CD14-positive monocyte (primary cell): ENCODE measurements around the gene DMWD. TPM values are rescaled to one million over a fixed set of nuclear protein-coding genes. Genes with fewer than 3 reads are reported as not detected.
A peak's percentile ranks its signal among the peaks of the same experiment; 100 is the strongest.

Experiments used
- DNase-seq, 3 donors: peaks; one replicate each; pipeline ENCODE4 v3.0.0-alpha.2; 2011 to 2022
- H2AFZ ChIP-seq: 2 replicates; pipeline ENCODE4 v1.6.0; 2012; ENCODE audit warnings: mild to moderate bottlenecking, low read depth, low read length, inconsistent platforms; ENCODE audit not compliant: insufficient read depth, poor library complexity, severe bottlenecking
- H3K27ac ChIP-seq, 2 donors: 1 replicate in 1 of 2; 2 replicates in 1 of 2; pipeline ENCODE4 v1.5.1; 2012 to 2013; ENCODE audit warnings: low read length in 2 of 2, control low read depth in 1 of 2, inconsistent platforms in 1 of 2, low read depth in 1 of 2, mild to moderate bottlenecking in 1 of 2
- H3K27me3 ChIP-seq, 2 donors: one replicate each; pipeline versions ENCODE4 v1.6.0 to v1.6.1; 2011 to 2013; ENCODE audit warnings: low read length in 2 of 2; ENCODE audit not compliant: control insufficient read depth in 2 of 2, insufficient read depth in 2 of 2
- H3K36me3 ChIP-seq, 2 donors: replicated peaks in 1 of 2; 1 replicate in 1 of 2; 2 replicates in 1 of 2; pipeline versions ENCODE4 v1.5.1 to v1.6.1; 2012 to 2013; ENCODE audit warnings: low read length in 2 of 2, control low read depth in 1 of 2, inconsistent platforms in 1 of 2, mild to moderate bottlenecking in 1 of 2; ENCODE audit not compliant: insufficient read depth in 2 of 2, control insufficient read depth in 1 of 2
- H3K4me1 ChIP-seq, 2 donors: 1 replicate in 1 of 2; 2 replicates in 1 of 2; pipeline versions ENCODE4 v1.5.1 to v1.6.1; 2012 to 2013; ENCODE audit warnings: low read length in 2 of 2, control low read depth in 1 of 2, inconsistent platforms in 1 of 2, mild to moderate bottlenecking in 1 of 2, moderate library complexity in 1 of 2; ENCODE audit not compliant: insufficient read depth in 2 of 2, control insufficient read depth in 1 of 2
- H3K4me2 ChIP-seq: replicated peaks from 2 replicates; pipeline ENCODE3; 2012; ENCODE audit warnings: low read length, moderate library complexity, mild to moderate bottlenecking; ENCODE audit not compliant: poor library complexity, severe bottlenecking; ENCODE audit errors: extremely low read depth
- H3K4me3 ChIP-seq, 3 experiments: fragments of 200-600 bp in 1 of 3; sonication (generic) in 1 of 3; replicated peaks in 1 of 3; 1 replicate in 2 of 3; 2 replicates in 1 of 3; pipeline ENCODE4 v1.5.1; 2011 to 2013; ENCODE audit warnings: low read length in 3 of 3, mild to moderate bottlenecking in 3 of 3, control low read depth in 2 of 3, low read depth in 2 of 3, inconsistent platforms in 1 of 3, moderate library complexity in 1 of 3
- H3K79me2 ChIP-seq: 2 replicates; pipeline ENCODE4 v1.6.0; 2012; ENCODE audit warnings: mild to moderate bottlenecking, control low read depth, inconsistent platforms, low read length, moderate library complexity; ENCODE audit not compliant: insufficient read depth
- H3K9ac ChIP-seq: 2 replicates; pipeline ENCODE4 v1.6.0; 2017; ENCODE audit warnings: low read length, mild to moderate bottlenecking; ENCODE audit not compliant: insufficient read depth, poor library complexity, severe bottlenecking
- H3K9me3 ChIP-seq, 2 donors: replicated peaks in 1 of 2; 1 replicate in 1 of 2; 2 replicates in 1 of 2; pipeline versions ENCODE4 v1.5.1 to v1.6.1; 2012 to 2013; ENCODE audit warnings: low read length in 2 of 2, control low read depth in 1 of 2; ENCODE audit not compliant: control insufficient read depth in 1 of 2, insufficient read depth in 1 of 2
- H4K20me1 ChIP-seq: 2 replicates; pipeline ENCODE4 v1.6.0; 2012; ENCODE audit warnings: mild to moderate bottlenecking, low read length, control low read depth, moderate library complexity; ENCODE audit not compliant: insufficient read depth
- H3K27ac Mint-ChIP-seq, 7 donors: one replicate each; pipeline ENCODE4 v1.8.0; 2020; ENCODE audit warnings: mild to moderate bottlenecking in 7 of 7, mixed read lengths in 7 of 7, moderate library complexity in 6 of 7, inconsistent platforms in 2 of 7
- H3K27me3 Mint-ChIP-seq, 3 donors: one replicate each; pipeline ENCODE4 v1.8.0; 2021 to 2022; ENCODE audit warnings: low read depth in 3 of 3, mild to moderate bottlenecking in 3 of 3, mixed read lengths in 3 of 3, moderate library complexity in 3 of 3, inconsistent platforms in 1 of 3
- H3K36me3 Mint-ChIP-seq, 2 donors: one replicate each; pipeline ENCODE4 v1.8.0; 2020; ENCODE audit warnings: mixed read lengths in 2 of 2, inconsistent platforms in 1 of 2, mild to moderate bottlenecking in 1 of 2
- H3K4me1 Mint-ChIP-seq: one replicate; pipeline ENCODE4 v1.8.0; 2020; ENCODE audit warnings: mild to moderate bottlenecking, mixed read lengths
- H3K4me3 Mint-ChIP-seq, 2 donors: one replicate each; pipeline ENCODE4 v1.8.0; 2020; ENCODE audit warnings: mild to moderate bottlenecking in 2 of 2, mixed read lengths in 2 of 2, moderate library complexity in 1 of 2
- H3K9me3 Mint-ChIP-seq, 7 donors: one replicate each; pipeline ENCODE4 v1.8.0; 2020 to 2022; ENCODE audit warnings: mixed read lengths in 7 of 7, mild to moderate bottlenecking in 6 of 7, moderate library complexity in 6 of 7, inconsistent platforms in 2 of 7
- CTCF ChIP-seq: fragments of 200-600 bp; IDR thresholded peaks from one replicate; pipeline ENCODE4 v1.8.0; 2022; ENCODE audit warnings: antibody characterized with exemption, mild to moderate bottlenecking
- WGBS: methylation state at CpG from one replicate; pipeline ENCODE4 v1.1.5; 2013; ENCODE audit warnings: missing lambda C conversion rate; ENCODE audit not compliant: insufficient coverage; 5-methylcytosine and 5-hydroxymethylcytosine counted together
- intact Hi-C, 2 donors: fragments of 100-400 bp; cut with micrococcal nuclease; formaldehyde crosslinking; loops; one replicate each; pipeline versions ENCODE4 v1.15.0 to v1.15.1; 2023
- polyA plus RNA-seq, 3 donors: library from polyadenylated mRNA; depleted of rRNA in 1 of 3; unstranded in 2 of 3; stranded (reverse) in 1 of 3; fragments of 300-500 nt in 2 of 3; fragments of >200 nt in 1 of 3; fragmentation: Illumina TruSeq in 2 of 3; gene quantifications; 1 replicate in 2 of 3; 2 replicates in 1 of 3; pipeline ENCODE4 v1.2.3, GENCODE V29; 2012 to 2021

The DMWD gene
- polyA plus RNA-seq, 3 donors = 1.5 to 3.4 (median 2.4) TPM

- Mint-ChIP-seq H3K4me3 (no peak overlapping the region), H3K27me3 (peaks cover 40 to 52% (median 45%) of the 10 kb centered on the region in 3 donors), H3K36me3 (peaks cover 24 to 34% of the 10 kb centered on the region in 2 donors), H3K4me1 (peaks cover 6% of the 10 kb centered on the region), H3K9me3 (peaks cover 0 to 13% (median 0%) of the 10 kb centered on the region in 7 donors), H3K27ac (no peak overlapping the region)
- H3K9me3 ChIP-seq = peaks cover 0 to 6% of the 10 kb centered on the region in 2 donors
- no peak overlapping the region for H3K27ac ChIP-seq
- peaks cover 11 to 45% of the 10 kb centered on the region in 2 donors for H3K27me3 ChIP-seq
- WGBS = 32% methylated on average over 11 of the region's 24 CpGs
- TF ChIP-seq CTCF = peak; percentile 99
- H2AFZ ChIP-seq = no peak overlapping the region
- no peak overlapping the region for H3K4me3 ChIP-seq
- H4K20me1 ChIP-seq = peaks cover 65% of the 10 kb centered on the region
- H3K9ac ChIP-seq = no peak overlapping the region
- H3K4me2 ChIP-seq = no peak overlapping the region
- peak; percentile 93 to 95 (median 95) for DNase-seq
- peaks cover 27 to 32% of the 10 kb centered on the region in 2 donors for H3K36me3 ChIP-seq
- intact Hi-C loops = loop anchor here (5.0 kb wide), 1 partner anchor 65 kb away; no protein-coding TSS in a partner anchor
- H3K79me2 ChIP-seq = no peaks in the 10 kb centered on the region
- H3K4me1 ChIP-seq = peaks cover 9 to 10% of the 10 kb centered on the region in 2 donors
These were observed 24.5 kb upstream of the DMWD start for GRCh38 chr19:45817010-45817724.

- peak in 1 of 3 donors; percentile 6 for DNase-seq
- H3K9me3 ChIP-seq = peaks cover 0 to 6% of the 10 kb centered on the region in 2 donors
- peaks cover 22 to 27% of the 10 kb centered on the region in 2 donors for H3K36me3 ChIP-seq
- H3K27me3 ChIP-seq = peaks cover 11 to 46% of the 10 kb centered on the region in 2 donors
- intact Hi-C loops = loop anchor here (5.0 kb wide), 1 partner anchor 66 kb away; no protein-coding TSS in a partner anchor
- no peak overlapping the region for H3K4me3 ChIP-seq
- H3K4me1 ChIP-seq = peaks cover 9 to 10% of the 10 kb centered on the region in 2 donors
- H4K20me1 ChIP-seq = peaks cover 65% of the 10 kb centered on the region
- H3K79me2 ChIP-seq = no peaks in the 10 kb centered on the region
- peaks cover 6% of the 10 kb centered on the region for H3K4me1 Mint-ChIP-seq
- H2AFZ ChIP-seq = no peak overlapping the region
- H3K4me3 Mint-ChIP-seq = peak overlapping the region in 1 of 2 donors; percentile 73
- peaks cover 19 to 26% of the 10 kb centered on the region in 2 donors for H3K36me3 Mint-ChIP-seq
- peaks cover 0 to 13% (median 0%) of the 10 kb centered on the region in 7 donors for H3K9me3 Mint-ChIP-seq
- no peak overlapping the region for H3K27ac Mint-ChIP-seq
- no peak for TF ChIP-seq CTCF
- peaks cover 43 to 57% (median 49%) of the 10 kb centered on the region in 3 donors for H3K27me3 Mint-ChIP-seq
- 85% methylated on average over 6 of the region's 18 CpGs for WGBS
- H3K27ac ChIP-seq = no peak overlapping the region
- H3K4me2 ChIP-seq = no peak overlapping the region
- no peak overlapping the region for H3K9ac ChIP-seq
These were observed 23.8 kb upstream of the DMWD start for GRCh38 chr19:45816236-45817009.
